ENCODE measurements around the gene NPAS2. TPM values are rescaled to one million over a fixed set of nuclear protein-coding genes. Genes with fewer than 3 reads are reported as not detected.

NPAS2 gene
- total and polyA plus RNA-seq, 5 experiments from 2014 or later: 2.0 to 9.0 (median 4.1) TPM

- H3K9me3 Mint-ChIP-seq: peaks cover 4 to 38% (median 22%) of the 10 kb centered on the region in 9 donors
- peaks cover 10 to 25% (median 24%) of the 10 kb centered on the region in 3 donors for H3K36me3 Mint-ChIP-seq
- DNase-seq: no peak
- POLR2A ChIA-PET: no interaction called here
- no peak overlapping the region for H3K4me3 Mint-ChIP-seq
- H3K4me1 Mint-ChIP-seq: peaks cover 0 to 8% (median 2%) of the 10 kb centered on the region in 4 donors
- H3K27me3 Mint-ChIP-seq: peaks cover 0 to 2% (median 0%) of the 10 kb centered on the region in 5 donors
- H3K27ac Mint-ChIP-seq: no peak overlapping the region
- ATAC-seq: no peak
These were observed 49.2 kb downstream of the NPAS2 start for GRCh38 chr2:100869120-100869519.

GRCh38 chr2:100870652-100871531 is 51.0 kb downstream of the NPAS2 start:
- H3K27ac Mint-ChIP-seq: no peak overlapping the region
- peaks cover 0 to 8% (median 4%) of the 10 kb centered on the region in 4 donors for H3K4me1 Mint-ChIP-seq
- POLR2A ChIA-PET: no interaction called here

DNA sequence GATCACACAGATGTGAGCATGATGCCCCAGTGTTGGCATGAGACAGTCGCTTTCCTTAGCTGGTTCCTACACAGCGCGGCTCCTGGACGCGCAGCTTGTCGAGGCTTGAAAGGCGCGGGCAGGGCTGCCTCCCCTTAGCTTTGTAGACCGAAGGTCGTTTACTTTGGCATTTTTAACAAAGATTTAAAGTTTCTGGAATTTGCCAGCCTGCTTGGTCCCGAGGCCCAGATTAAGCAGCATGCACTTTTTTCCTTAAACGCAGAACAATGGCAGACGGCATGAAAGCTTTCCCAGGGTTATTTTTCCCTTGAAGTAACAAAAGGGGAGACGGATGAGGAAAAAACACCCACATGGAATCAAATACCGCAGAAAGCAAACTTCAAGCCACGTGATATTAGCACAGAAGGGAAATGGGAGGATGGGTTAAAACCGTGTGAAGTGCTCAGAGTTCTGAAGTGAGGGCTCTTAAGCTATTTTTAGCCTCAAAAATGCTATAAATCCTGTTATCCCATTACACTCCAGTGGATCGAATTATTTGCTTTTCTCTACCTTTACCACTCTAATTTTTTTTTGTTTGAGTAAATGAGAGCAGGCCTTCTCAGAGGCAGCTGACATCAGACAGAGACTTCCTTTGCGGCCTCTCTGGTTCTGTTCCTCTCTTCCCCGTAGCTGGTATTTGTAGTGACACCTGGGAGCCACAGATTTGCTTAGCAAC is 55.7 kb downstream of the NPAS2 start:
- peak overlapping the region in 4 of 10 donors; percentile 10 to 56 (median 18) for H3K4me3 Mint-ChIP-seq

More at GRCh38 chr2:100870652-100871531, 51.0 kb downstream of the NPAS2 start:
- Mint-ChIP-seq H3K27me3 (peaks cover 0 to 2% (median 0%) of the 10 kb centered on the region in 5 donors), H3K9me3 (peaks cover 4 to 36% (median 22%) of the 10 kb centered on the region in 9 donors), H3K36me3 (peaks cover 9 to 25% (median 22%) of the 10 kb centered on the region in 3 donors), H3K4me3 (no peak overlapping the region)
- DNase-seq (no peak), ATAC-seq (no peak)

GRCh38 chr2:100876231-100876860 is 56.4 kb downstream of the NPAS2 start:
- Mint-ChIP-seq H3K36me3 (peaks cover 0 to 4% (median 0%) of the 10 kb centered on the region in 3 donors), H3K4me1 (peaks cover 0 to 14% (median 5%) of the 10 kb centered on the region in 4 donors), H3K27me3 (peaks cover 0 to 2% (median 0%) of the 10 kb centered on the region in 5 donors), H3K27ac (peak overlapping the region in 4 of 10 donors; percentile 19 to 89 (median 75)), H3K4me3 (peak overlapping the region in 4 of 10 donors; percentile 10 to 56 (median 18)), H3K9me3 (no peaks in the 10 kb centered on the region)
- DNase-seq: no peak
- ATAC-seq: peak in 1 of 2 donors; percentile 68
- POLR2A ChIA-PET: no interaction called here

More for the DNA sequence above, 55.7 kb downstream of the NPAS2 start:
- peak; percentile 41 to 81 for ATAC-seq
- POLR2A ChIA-PET: no interaction called here
- Mint-ChIP-seq H3K9me3 (peaks cover 0 to under 1% (median 0%) of the 10 kb centered on the region in 9 donors), H3K4me1 (peaks cover 0 to 17% (median 7%) of the 10 kb centered on the region in 4 donors), H3K36me3 (peaks cover 0 to 4% (median 0%) of the 10 kb centered on the region in 3 donors), H3K27me3 (peaks cover 0 to 2% (median 0%) of the 10 kb centered on the region in 5 donors), H3K27ac (peak overlapping the region in 3 of 10 donors; percentile 70 to 89 (median 80))
- peak in 1 of 10 donors; percentile 17 for DNase-seq

GRCh38 chr2:100877555-100877954 is 57.6 kb downstream of the NPAS2 start:
- Mint-ChIP-seq H3K36me3 (peaks cover 0 to 4% (median 0%) of the 10 kb centered on the region in 3 donors), H3K4me3 (no peak overlapping the region), H3K4me1 (peaks cover under 1 to 11% (median 8%) of the 10 kb centered on the region in 4 donors), H3K27me3 (no peaks in the 10 kb centered on the region), H3K9me3 (no peaks in the 10 kb centered on the region), H3K27ac (peak overlapping the region in 1 of 10 donors; percentile 63)
- POLR2A ChIA-PET: no interaction called here
- DNase-seq (no peak), ATAC-seq (no peak)

GRCh38 chr2:100878000-100878791 is 58.3 kb downstream of the NPAS2 start:
- Mint-ChIP-seq H3K27me3 (no peaks in the 10 kb centered on the region), H3K36me3 (peaks cover 0 to 4% (median 0%) of the 10 kb centered on the region in 3 donors), H3K4me1 (peaks cover 4 to 13% (median 9%) of the 10 kb centered on the region in 4 donors), H3K4me3 (no peak overlapping the region), H3K27ac (peak overlapping the region in 1 of 10 donors; percentile 63), H3K9me3 (no peaks in the 10 kb centered on the region)
- POLR2A ChIA-PET: interaction anchor here (0.7 kb wide), 1 partner anchor 10 kb away, joined by 3 read pairs; no protein-coding TSS in a partner anchor
- DNase-seq: no peak
- ATAC-seq: no peak

DNA sequence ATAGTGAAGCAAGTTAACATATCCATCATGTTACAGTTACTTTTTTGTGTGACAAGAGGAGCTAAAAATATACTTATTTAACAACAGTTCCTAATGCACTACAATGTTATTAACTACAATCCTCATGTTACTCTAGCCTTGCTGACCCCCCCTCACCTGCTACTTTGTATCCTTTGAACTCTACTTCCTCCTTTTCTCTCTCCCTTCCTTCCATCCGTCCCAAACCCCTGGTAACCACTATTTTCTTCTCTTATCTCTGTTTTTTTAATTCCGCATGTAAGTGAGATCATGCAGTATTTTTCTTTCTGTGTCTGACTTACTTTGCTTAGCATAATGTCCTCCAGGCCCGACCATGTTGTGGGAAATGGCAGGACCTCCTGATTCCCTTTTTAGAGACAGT is 59.4 kb downstream of the NPAS2 start:
- Mint-ChIP-seq H3K27ac (peak overlapping the region in 1 of 10 donors; percentile 42), H3K4me3 (no peak overlapping the region), H3K4me1 (peaks cover 6 to 14% (median 11%) of the 10 kb centered on the region in 4 donors), H3K9me3 (no peaks in the 10 kb centered on the region), H3K27me3 (no peaks in the 10 kb centered on the region), H3K36me3 (peaks cover 0 to 4% (median 0%) of the 10 kb centered on the region in 3 donors)
- POLR2A ChIA-PET: no interaction called here
- ATAC-seq (no peak), DNase-seq (no peak)

DNA sequence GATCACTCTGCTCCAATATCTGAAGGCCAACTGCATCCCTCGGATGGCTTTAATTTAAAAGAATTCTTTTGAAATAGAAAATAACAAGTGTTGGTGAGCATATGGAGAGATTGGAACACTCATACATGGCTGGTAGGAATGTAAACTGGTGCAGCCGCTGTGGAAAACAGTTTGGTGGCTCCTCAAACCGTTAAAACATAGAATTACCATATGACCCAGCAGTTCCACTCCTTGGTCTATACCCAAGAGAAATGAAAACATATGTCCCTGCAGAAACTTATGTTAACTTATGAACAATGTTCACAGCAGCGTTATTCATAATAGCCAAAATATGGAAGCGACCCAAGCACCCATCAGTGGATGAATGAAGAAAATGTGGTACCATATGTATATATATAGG is 60.1 kb downstream of the NPAS2 start:
- Mint-ChIP-seq H3K4me1 (peaks cover 6 to 14% (median 11%) of the 10 kb centered on the region in 4 donors), H3K4me3 (no peak overlapping the region), H3K36me3 (peaks cover 0 to 4% (median 0%) of the 10 kb centered on the region in 3 donors), H3K27ac (peak overlapping the region in 1 of 10 donors; percentile 42), H3K27me3 (no peaks in the 10 kb centered on the region), H3K9me3 (no peaks in the 10 kb centered on the region)
- DNase-seq: no peak
- no peak for ATAC-seq
- POLR2A ChIA-PET: interaction anchor here (1.4 kb wide), 1 partner anchor 11 kb away, joined by 3 read pairs; no protein-coding TSS in a partner anchor

- POLR2A ChIA-PET: interaction anchor here (1.4 kb wide), 1 partner anchor 10 kb away, joined by 3 read pairs; no protein-coding TSS in a partner anchor
- Mint-ChIP-seq H3K4me1 (peaks cover 6 to 14% (median 10%) of the 10 kb centered on the region in 4 donors), H3K27me3 (no peaks in the 10 kb centered on the region), H3K27ac (no peak overlapping the region), H3K4me3 (no peak overlapping the region), H3K36me3 (peaks cover 0 to 4% (median 0%) of the 10 kb centered on the region in 3 donors), H3K9me3 (no peaks in the 10 kb centered on the region)
- ATAC-seq: no peak
- no peak for DNase-seq
These were observed 60.8 kb downstream of the NPAS2 start for GRCh38 chr2:100880730-100881129.

GRCh38 chr2:100882645-100883613 is 63.0 kb downstream of the NPAS2 start:
- ATAC-seq (no peak), DNase-seq (no peak)
- Mint-ChIP-seq H3K4me1 (peaks cover 5 to 12% (median 6%) of the 10 kb centered on the region in 4 donors), H3K27me3 (no peaks in the 10 kb centered on the region), H3K4me3 (peak overlapping the region in 1 of 10 donors; percentile 49), H3K36me3 (peaks cover 0 to 4% (median 0%) of the 10 kb centered on the region in 3 donors), H3K27ac (peak overlapping the region in 2 of 10 donors; percentile 15 to 73), H3K9me3 (no peaks in the 10 kb centered on the region)
- POLR2A ChIA-PET: no interaction called here

Data from naive thymus-derived CD8-positive, alpha-beta T cell (primary cell).